Endothelial cell of umbilical vein (primary cell): ENCODE measurements around the gene TBX5.

Experiments
- EZH2 ChIP-seq: IDR thresholded peaks from 2 replicates; pipeline ENCODE4 v1.6.1; 2012; ENCODE audit warnings: borderline replicate concordance, low read depth, mild to moderate bottlenecking, moderate library complexity, low read length, inconsistent platforms; ENCODE audit not compliant: severe bottlenecking
- JUN ChIP-seq: IDR thresholded peaks from 2 replicates; pipeline ENCODE4 v1.6.1; 2011; ENCODE audit warnings: borderline replicate concordance, low read depth; ENCODE audit not compliant: insufficient read length, insufficient read depth
- POLR2A ChIP-seq: IDR thresholded peaks from 2 replicates; pipeline ENCODE4 v1.6.1; 2012; ENCODE audit warnings: low read depth, mild to moderate bottlenecking, control low read depth, low read length
- TF ChIP-seq, protein P1 (sequence below), 2 donors: IDR thresholded peaks; 1 replicate in 1 of 2; 2 replicates in 1 of 2; pipeline ENCODE4 v1.5.1; 2011; ENCODE audit warnings: low read length in 2 of 2, mild to moderate bottlenecking in 2 of 2, moderate library complexity in 2 of 2, control low read depth in 1 of 2, inconsistent platforms in 1 of 2, low read depth in 1 of 2; ENCODE audit not compliant: insufficient read depth in 1 of 2; ENCODE audit errors: extremely low read depth in 1 of 2

DNA sequence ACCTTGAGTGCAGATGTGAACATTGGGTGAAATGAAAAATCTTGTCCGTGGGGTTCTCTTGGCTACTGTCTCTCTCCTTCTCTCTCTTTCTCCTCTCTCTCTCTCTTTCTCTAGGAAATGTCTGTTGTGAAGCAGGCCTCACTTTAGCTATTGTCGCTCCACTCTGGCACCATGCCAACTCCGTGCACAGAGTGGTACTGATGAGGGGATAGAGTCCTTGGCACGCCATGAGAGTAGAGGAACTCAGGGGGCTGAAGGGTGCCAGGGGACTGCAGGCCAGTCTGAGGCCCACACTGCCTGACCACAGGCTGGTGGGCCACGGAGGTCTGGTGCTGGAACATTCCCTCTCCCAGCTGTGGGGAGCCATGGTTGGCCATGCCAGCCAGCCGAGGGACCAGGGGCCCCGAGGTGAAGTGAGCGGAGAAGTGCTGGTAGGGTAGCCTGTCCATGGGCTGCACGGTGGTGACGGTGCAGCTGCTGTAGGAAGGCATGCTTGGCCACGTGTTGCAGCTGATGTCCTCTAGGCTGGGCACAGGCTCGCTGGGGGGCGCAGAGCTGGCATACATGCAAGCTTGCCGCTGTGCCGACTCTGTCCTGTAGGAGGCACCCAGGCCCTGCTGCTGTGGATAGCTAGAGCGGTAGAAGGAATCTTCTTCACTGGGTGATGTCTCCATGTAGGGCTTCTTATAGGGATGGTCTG, 50.4 kb downstream of the TBX5 start:
- TF ChIP-seq, protein P1, sequence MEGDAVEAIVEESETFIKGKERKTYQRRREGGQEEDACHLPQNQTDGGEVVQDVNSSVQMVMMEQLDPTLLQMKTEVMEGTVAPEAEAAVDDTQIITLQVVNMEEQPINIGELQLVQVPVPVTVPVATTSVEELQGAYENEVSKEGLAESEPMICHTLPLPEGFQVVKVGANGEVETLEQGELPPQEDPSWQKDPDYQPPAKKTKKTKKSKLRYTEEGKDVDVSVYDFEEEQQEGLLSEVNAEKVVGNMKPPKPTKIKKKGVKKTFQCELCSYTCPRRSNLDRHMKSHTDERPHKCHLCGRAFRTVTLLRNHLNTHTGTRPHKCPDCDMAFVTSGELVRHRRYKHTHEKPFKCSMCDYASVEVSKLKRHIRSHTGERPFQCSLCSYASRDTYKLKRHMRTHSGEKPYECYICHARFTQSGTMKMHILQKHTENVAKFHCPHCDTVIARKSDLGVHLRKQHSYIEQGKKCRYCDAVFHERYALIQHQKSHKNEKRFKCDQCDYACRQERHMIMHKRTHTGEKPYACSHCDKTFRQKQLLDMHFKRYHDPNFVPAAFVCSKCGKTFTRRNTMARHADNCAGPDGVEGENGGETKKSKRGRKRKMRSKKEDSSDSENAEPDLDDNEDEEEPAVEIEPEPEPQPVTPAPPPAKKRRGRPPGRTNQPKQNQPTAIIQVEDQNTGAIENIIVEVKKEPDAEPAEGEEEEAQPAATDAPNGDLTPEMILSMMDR (IDR thresholded peaks at IDR 0.05; ENCODE audit: extremely low read depth in 1 of 2, insufficient read depth in 1 of 2, low read depth in 1 of 2, low read length in 2 of 2): no peak
- no peak for TF ChIP-seq EZH2
- TF ChIP-seq JUN: no peak
- TF ChIP-seq POLR2A: no peak
